HG03103 (cell line): ENCODE data around the gene TBCC.
"Not testable (repeated sequence)": the region's sequence is repeated elsewhere in the genome, so short reads cannot be mapped to it uniquely, and the experiment has no call there.

Experiments used
- ATAC-seq: cut with Tn5 transposase; IDR thresholded peaks from one replicate; pipeline ENCODE4 v1.9.1; 2021; ENCODE audit warnings: low read depth; ENCODE audit not compliant: unreplicated experiment

Gene TBCC

GRCh38 chr6:42740725-42741124, 5.2 kb downstream of the TBCC start:
- ATAC-seq, result no peak

GRCh38 chr6:42735976-42736375, 9.9 kb downstream of the TBCC start:
- ATAC-seq, result no peak

GRCh38 chr6:42733867-42734481, 11.9 kb downstream of the TBCC start:
- not testable (repeated sequence) for ATAC-seq

DNA sequence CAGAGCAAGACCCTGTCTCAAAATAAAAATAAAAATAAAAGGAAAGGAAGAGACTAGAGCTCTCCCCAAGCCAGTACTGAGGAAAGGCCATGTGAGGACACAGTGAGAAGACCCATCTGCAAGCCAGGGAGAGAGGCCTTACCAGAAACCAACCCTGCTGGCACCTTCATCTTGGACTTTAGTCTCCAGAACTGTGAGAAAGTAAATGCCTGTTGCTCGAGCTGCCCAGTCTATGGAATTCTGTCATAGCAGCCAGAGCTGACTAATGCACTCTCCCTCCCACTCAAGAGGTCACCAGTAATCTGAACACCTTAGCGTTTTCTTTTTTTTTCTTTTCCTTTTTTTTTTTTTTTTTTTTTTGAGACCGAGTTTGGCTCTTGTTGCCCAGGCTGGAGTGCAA, 16.2 kb downstream of the TBCC start:
- no peak for ATAC-seq

DNA sequence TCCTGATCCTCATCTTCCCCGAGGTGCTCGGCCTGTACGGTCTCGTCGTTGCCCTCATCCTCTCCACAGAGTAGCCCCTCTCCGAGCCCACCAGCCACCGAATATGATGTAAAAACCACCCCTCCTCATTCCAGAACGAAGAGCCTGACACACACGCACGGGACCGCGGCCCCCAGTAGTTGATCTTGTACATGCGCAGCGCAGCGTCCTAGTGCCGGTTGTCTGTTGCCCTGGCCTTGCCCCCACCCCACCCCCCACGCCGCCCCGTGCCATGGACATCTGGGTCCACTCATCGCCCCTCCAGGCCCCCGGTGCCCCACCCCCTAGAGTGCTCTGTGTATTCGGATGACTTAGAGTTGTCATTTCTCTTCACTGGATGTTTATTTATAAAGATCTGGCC, 18.3 kb downstream of the TBCC start:
- no peak for ATAC-seq

DNA sequence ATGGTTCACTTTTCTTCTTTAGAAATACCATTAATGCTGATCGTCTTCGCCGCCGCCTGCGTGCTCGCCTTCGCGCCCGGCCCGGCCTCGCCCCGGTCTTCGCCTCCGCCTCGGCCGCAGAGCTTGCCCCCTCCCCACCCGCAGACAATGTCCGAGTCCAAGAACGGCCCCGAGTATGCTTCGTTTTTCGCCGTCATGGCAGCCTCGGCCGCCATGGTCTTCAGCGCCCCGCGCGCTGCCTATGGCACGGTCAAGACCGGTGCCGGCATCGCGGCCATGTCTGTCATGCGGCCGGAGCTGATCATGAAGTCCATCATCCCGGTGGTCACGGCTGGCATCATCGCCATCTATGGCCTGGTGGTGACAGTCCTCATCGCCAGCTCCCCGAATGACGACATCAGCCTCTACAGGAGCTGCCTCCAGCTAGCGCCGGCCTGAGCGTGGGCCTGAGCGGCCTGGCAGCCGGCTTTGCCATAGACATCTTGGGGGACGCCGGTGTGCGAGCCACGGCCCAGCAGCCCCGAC, 18.8 kb downstream of the TBCC start:
- no peak for ATAC-seq

- ATAC-seq, result peak; percentile 85
Measured at GRCh38 chr6:42726485-42727086, 19.3 kb downstream of the TBCC start.

- no peak for ATAC-seq
Measured at GRCh38 chr6:42726026-42726425, 19.9 kb downstream of the TBCC start.

DNA sequence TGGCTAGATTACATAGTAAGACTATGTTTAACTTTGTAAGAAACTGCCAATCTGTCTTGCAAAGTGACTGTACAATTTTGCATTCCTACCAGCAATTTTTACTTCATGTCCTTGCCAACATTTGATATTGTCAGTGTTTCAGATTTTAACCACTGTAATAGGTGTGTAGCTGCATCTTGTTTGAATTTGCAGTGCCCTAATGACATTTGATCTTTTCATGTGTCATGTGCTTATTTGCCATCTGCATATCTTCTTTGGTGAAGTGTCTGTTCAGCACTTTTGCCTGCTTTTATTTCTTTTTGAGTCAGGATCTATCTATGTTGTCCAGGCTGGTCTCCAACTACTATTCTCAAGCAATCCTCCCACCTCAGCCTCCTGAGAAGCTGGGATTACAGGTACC, 21.1 kb downstream of the TBCC start:
- no peak for ATAC-seq

- no peak for ATAC-seq
Measured at GRCh38 chr6:42722497-42722896, 23.4 kb downstream of the TBCC start, which contains the start of gene PRPH2. Gene PRPH2 (minus strand): TSS chr6:42722597. CDS start chr6:42722334, 263 bp downstream.

GRCh38 chr6:42720739-42721138, 25.2 kb downstream of the TBCC start:
- ATAC-seq, result no peak

GRCh38 chr6:42715871-42716270, 30.0 kb downstream of the TBCC start:
- ATAC-seq, result no peak

DNA sequence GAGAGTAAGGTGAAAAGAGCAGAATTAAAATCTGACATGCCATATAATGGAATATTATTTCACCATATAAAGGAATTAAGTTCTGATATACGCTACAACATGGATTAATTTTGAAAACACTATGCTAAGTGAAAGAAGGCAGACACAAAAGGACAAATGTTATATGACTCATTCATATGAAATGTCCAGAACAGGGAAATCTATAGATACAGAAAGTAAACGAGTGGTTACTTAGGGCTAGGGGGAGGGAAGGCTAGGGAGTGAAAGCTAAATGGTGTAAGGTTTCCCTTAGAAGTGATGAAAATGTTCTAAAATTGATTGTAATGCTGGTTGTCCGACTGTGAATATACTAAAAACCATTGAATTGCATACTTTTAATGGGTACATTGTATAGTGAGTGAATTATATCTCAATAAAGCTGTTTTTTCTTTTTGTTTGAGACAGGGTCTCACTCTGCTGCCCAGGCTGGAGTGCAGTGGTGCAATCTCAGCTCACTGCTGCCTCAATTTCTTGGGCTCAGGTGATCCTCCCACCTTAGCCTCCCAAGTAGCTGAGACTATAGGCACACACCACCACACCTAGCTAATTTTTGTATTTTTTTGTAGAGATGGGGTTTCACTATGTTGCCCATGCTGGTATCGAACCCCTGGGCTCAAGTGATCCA, 31.7 kb downstream of the TBCC start:
- no peak for ATAC-seq

GRCh38 chr6:42711930-42712329, 34.0 kb downstream of the TBCC start:
- ATAC-seq, result no peak

DNA sequence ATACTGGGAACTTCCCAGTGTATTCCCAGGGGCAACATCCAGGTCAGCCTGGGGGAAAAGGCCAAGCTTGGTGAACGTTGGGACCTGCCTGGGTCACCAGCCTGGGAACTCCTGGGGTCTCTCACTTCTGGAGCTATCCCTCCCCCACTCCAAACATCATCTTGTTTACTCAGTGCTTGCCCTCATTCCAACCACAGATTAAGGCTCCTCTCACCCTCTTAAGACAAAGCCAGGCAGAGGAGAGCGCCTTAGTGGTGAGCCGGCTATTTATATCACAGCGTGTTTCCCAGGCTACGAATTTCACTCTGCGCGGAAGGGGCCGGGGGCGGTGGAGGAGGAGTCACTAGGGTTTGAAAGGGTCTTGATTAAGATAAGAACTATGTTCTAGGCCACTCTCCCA, 35.6 kb downstream of the TBCC start:
- ATAC-seq, result no peak

GRCh38 chr6:42709871-42710270, 36.0 kb downstream of the TBCC start:
- ATAC-seq, result no peak

GRCh38 chr6:42708096-42708495, 37.8 kb downstream of the TBCC start:
- ATAC-seq, result no peak

GRCh38 chr6:42707595-42707994, 38.3 kb downstream of the TBCC start:
- ATAC-seq, result no peak

DNA sequence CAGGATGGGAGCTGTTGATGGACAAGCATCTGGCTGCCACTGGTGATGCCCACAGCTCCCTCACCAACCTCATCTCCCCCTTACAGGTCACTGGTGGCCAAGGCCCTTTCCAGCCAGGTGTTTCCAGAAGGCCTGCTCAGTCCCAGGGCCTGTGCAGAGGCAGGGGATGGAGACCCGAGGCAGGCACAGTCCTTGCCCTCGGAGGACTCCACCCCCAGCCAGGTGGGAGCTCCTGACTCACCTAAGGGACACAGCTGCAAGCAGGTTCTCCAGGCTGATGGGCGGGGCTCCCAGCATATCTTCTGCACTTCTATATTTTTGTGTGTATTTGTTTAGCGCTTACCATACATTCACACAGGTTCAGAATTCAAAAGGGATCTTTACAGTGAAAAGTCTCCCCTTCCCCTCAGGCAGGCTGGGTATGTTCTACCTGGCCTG, 40.9 kb downstream of the TBCC start:
- no peak for ATAC-seq

- ATAC-seq, result no peak
Measured at GRCh38 chr6:42704251-42704936, 41.5 kb downstream of the TBCC start.

DNA sequence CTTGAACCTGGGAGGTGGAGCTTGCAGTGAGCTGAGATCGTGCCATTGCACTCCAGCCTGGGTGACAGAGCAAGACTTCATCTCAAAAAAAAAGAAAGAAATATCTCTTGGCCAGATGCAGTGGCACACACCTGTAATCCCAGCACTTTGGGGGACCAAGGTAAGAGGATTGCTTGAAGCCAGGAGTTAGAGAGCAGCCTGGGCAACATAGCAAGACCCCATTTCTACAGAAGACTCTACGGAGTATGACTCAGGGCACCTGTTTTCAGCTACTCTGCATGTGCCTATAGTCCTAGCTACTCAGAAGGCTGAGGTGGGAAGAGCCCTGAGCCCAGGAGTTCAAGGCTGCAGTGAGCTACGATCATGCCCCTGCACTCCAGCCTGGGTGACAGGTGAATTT, 43.1 kb downstream of the TBCC start:
- not testable (repeated sequence) for ATAC-seq
